Astrocyte of the spinal cord (primary cell): ENCODE measurements around the gene EVA1B.

ENCODE experiments used
- DNase-seq: peaks from one replicate; pipeline ENCODE4 v3.0.0; 2011; ENCODE audit warnings: low read depth, low spot score
- H3K4me3 ChIP-seq: 2 replicates; pipeline ENCODE4 v1.5.1; 2011; ENCODE audit warnings: low read depth, mild to moderate bottlenecking, low read length, moderate library complexity
- in situ Hi-C: cut with HindIII; loops from 2 replicates; pipeline ENCODE4 v1.10.0; 2017; ENCODE audit warnings: low sequenced_read_pairs
- TF ChIP-seq, protein P1 (sequence below): IDR thresholded peaks from 2 replicates; pipeline ENCODE4 v1.5.1; 2012; ENCODE audit warnings: low read depth, mild to moderate bottlenecking, low read length, inconsistent platforms

Gene EVA1B

DNA sequence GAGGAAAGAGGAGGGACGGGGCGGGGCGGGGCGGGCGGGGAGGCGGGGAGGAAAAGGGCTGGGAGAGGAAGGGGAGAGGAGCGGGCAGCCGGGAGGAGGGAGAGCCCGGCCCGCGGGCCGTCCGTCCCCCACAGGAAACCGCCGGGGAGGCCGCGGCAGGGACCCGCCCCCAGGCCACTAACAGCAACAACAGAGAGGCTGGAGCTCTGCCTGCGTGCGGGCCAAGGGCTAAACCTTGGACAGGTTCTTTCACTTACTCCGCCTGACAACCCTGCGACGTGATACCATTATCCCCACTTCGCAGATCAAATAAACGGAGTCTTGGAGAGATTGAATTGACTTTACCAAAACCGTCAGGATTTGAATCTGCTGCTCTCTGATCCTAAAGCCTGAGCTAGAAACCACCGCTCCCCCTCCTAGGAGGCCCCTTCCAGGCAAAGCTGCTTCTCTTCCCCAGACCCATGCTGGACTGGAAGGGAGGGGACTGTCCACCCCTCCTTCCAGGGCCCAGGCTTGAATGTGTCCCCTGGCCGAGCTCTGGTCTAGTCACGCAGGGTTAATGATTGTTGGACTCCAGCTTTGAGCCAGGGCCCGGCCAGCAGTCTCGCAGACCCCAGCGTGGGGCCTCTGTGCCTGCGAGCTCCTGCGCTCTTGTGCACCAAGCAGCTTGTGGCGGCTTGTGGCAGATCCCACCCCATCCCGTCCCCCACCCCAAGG lies at the start of gene EVA1B:
Gene EVA1B, minus strand, starts transcription at position 10 of the 717 bp plus-strand sequence. CDS start 608 bp downstream, outside the sequence.
- H3K4me3 ChIP-seq = peak within 1 kb of the TSS; percentile 77
- TF ChIP-seq, protein P1, sequence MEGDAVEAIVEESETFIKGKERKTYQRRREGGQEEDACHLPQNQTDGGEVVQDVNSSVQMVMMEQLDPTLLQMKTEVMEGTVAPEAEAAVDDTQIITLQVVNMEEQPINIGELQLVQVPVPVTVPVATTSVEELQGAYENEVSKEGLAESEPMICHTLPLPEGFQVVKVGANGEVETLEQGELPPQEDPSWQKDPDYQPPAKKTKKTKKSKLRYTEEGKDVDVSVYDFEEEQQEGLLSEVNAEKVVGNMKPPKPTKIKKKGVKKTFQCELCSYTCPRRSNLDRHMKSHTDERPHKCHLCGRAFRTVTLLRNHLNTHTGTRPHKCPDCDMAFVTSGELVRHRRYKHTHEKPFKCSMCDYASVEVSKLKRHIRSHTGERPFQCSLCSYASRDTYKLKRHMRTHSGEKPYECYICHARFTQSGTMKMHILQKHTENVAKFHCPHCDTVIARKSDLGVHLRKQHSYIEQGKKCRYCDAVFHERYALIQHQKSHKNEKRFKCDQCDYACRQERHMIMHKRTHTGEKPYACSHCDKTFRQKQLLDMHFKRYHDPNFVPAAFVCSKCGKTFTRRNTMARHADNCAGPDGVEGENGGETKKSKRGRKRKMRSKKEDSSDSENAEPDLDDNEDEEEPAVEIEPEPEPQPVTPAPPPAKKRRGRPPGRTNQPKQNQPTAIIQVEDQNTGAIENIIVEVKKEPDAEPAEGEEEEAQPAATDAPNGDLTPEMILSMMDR = no peak
- in situ Hi-C loops = no loop called here
- peak; percentile 87 for DNase-seq

GRCh38 chr1:36372617-36373016 lies 49.2 kb upstream of the EVA1B start:
- peak; percentile 10 for DNase-seq
- in situ Hi-C loops = no loop called here
- TF ChIP-seq, protein P1 = no peak
- no peak overlapping the region for H3K4me3 ChIP-seq

GRCh38 chr1:36369061-36369861 lies 45.8 kb upstream of the EVA1B start:
- H3K4me3 ChIP-seq = no peak overlapping the region
- TF ChIP-seq, protein P1 = peak; percentile 93
- DNase-seq = peak; percentile 60
- in situ Hi-C loops = no loop called here

- in situ Hi-C loops = no loop called here
- H3K4me3 ChIP-seq = no peak overlapping the region
- no peak for DNase-seq
- TF ChIP-seq, protein P1 = no peak
Observed at GRCh38 chr1:36367798-36368197, 44.4 kb upstream of the EVA1B start.

GRCh38 chr1:36367066-36367465 lies 43.6 kb upstream of the EVA1B start:
- in situ Hi-C loops = no loop called here
- no peak overlapping the region for H3K4me3 ChIP-seq
- DNase-seq = no peak
- TF ChIP-seq, protein P1 = no peak

DNA sequence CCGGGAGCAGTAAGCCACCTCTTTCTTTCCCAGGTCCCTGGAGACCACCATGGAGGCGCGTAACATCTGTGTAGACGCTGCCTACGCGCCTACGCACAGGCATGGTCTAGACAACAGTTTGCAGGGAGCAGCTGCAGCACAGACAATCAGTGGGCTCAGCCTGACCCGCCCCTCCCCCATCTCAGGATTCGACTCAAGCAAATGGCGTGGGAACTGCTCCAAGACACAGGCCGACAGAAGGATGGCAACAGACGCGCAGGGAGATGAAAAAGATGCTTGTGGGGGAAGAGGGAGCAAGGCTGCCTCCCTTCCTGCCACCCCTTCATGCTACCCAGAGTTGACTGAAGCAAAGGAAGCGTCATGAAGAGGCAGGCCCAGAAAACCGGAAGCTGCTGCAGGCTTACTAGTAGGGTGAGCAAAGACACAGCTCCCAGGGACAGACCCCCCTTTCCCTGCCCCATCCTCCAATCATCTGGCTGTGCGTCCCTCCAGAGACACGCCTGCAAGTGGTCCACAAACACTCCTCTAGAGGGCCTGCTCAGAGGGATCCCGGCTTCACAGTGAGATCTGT lies 42.7 kb upstream of the EVA1B start:
- TF ChIP-seq, protein P1 = peak; percentile 22
- no peak overlapping the region for H3K4me3 ChIP-seq
- in situ Hi-C loops = no loop called here
- no peak for DNase-seq
